ENCODE data around the gene RELL1.

Gene RELL1

DNA sequence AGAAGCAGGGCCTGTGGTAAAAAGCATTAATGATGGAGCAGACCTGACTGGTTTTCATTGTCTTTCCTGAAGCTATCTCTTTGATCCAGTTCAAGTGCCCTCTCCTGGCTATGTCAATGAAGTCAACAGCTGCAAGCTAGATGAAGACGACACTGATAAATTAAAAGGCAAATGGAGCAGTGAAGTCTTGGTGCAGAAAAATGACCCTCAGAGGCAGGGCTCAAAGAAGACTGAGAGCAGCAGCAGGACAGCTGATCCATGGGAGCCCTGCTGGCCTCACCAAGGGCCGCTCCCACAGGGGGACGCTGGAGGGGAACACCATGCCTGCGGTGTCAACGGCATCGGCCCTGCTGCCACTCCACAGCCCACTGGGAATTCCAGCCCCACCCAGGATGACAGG, 96.2 kb downstream of the RELL1 start:
- H3K9me3 Mint-ChIP-seq = no peaks in the 10 kb centered on the region
- H3K27ac Mint-ChIP-seq = no peak overlapping the region
- no peaks in the 10 kb centered on the region for H3K4me1 Mint-ChIP-seq
- DNase-seq (ENCODE audit: low spot score in 2 of 2) = no peak
- no peak for ATAC-seq
- no peaks in the 10 kb centered on the region for H3K36me3 Mint-ChIP-seq
- no peak overlapping the region for H3K4me3 Mint-ChIP-seq

DNA sequence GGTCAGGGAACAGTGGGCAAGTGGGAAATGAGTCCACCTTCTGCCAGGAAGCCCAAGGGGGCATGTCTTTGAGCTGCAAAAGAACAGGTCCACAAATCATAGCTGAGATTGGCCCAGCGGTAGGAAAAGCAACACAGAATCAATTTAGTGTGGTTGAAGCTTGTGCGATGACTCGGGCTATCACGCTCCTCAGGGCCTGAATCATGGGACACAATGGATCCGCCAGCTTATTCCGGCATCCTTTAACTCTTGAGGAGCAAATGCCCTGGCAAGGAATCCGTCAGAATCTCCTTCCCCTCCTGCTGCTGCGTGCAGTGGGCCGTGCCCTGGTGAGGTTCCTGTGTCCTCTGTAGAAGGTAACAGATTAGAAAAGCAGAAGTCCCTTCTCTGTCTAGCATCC, 98.0 kb downstream of the RELL1 start:
- H3K27ac Mint-ChIP-seq = no peak overlapping the region
- H3K36me3 Mint-ChIP-seq = no peaks in the 10 kb centered on the region
- no peaks in the 10 kb centered on the region for H3K4me1 Mint-ChIP-seq
- no peak overlapping the region for H3K4me3 Mint-ChIP-seq
- ATAC-seq (no peak), DNase-seq (ENCODE audit: low spot score in 2 of 2) (no peak)
- no peaks in the 10 kb centered on the region for H3K9me3 Mint-ChIP-seq

DNA sequence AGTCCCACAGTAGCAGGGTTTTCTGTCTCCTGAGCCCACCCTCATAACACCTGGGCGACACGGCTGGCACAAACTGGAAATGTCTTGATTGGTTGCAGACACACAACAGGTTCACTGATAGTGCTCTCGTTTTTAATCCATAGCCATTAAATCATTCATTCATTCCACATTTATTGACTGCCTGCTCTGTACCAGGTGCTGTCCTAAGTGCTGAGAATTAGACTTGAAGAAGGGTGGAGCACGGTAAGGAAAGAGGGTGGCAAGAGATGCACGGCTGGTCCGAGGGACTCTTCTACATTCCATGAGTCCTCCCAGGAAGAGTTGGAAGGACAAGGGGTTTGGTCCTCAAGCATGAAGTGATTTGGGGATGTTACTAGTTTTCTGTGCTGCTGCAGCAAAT, 100.0 kb downstream of the RELL1 start:
- Mint-ChIP-seq H3K4me1 (no peaks in the 10 kb centered on the region), H3K4me3 (no peak overlapping the region), H3K36me3 (no peaks in the 10 kb centered on the region), H3K27ac (no peak overlapping the region), H3K9me3 (no peaks in the 10 kb centered on the region)
- DNase-seq (ENCODE audit: low spot score in 2 of 2) (no peak), ATAC-seq (no peak)

DNA sequence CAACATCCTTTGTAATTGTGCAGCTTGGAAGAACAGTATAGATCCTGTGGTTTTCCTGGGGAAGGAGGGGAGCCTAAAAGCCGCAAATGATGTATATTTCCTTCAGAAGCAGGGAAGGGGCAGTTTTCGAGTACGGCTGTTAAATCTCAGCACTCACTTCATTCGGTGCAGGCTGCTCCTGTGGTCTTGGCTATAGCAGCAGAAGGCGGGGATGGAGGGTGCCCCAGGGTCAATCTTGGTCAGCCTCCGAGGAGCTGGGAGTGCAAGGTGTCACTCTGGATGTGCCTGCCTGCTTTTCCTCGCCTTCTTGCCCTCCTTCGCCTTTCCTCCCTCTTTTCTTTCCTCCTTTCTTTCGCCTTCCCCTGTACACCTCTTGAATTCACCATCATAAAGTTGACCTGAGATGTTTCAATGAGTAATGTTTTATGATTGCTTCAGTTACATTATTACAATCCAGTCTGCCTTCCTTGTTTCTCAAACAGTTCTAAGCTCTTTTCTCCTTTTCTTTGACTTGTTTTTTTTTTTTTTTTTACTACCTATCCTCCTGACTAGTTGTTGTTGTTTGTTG, 101.6 kb downstream of the RELL1 start:
- Mint-ChIP-seq H3K9me3 (peaks cover 3% of the 10 kb centered on the region), H3K4me3 (no peak overlapping the region), H3K27ac (no peak overlapping the region), H3K4me1 (no peaks in the 10 kb centered on the region), H3K36me3 (no peaks in the 10 kb centered on the region)
- DNase-seq (ENCODE audit: low spot score in 2 of 2) (no peak), ATAC-seq (no peak)

DNA sequence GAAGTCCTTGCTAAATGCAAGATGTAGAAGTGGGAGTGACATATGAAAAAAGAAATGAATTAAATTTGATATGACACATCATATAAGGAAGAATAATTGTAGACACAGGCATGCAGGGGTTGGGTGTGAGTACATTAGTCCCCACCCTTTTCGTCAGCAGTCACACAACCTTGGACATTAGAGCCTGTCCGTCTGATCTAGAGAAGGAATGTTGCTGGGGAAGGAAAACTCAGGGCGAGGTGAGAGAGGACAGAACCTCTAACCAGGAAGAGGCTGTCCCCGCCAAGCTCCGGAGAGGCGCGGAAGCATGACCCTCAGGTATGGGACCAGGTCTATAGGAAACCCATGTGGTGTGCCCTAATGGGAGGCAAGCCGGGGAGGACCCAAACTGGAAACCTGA, 102.1 kb downstream of the RELL1 start:
- H3K27ac Mint-ChIP-seq = no peak overlapping the region

DNA sequence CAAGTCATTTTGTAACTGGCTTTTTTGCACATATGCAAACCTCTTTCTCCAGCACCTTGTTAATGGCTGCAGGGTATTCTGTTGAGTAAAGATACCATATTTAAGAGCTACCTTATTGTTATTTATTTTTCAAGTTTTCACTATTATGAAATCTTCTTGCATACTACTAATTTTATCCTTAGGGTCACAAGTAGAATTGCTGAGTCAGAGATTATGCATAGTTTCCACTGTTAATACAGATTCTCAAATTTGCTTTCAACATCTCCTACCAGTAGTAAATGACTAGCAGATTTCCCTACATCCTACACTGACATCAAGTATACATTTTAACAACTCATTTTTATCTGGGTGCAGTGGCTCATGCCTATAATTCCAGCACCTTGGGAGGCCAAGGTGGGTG, 112.6 kb downstream of the RELL1 start:
- DNase-seq (ENCODE audit: low spot score in 2 of 2) = no peak
- no peak for ATAC-seq

More for the DNA sequence above, 102.1 kb downstream of the RELL1 start:
- peaks cover 4% of the 10 kb centered on the region for H3K9me3 Mint-ChIP-seq
- DNase-seq (ENCODE audit: low spot score in 2 of 2) (no peak), ATAC-seq (no peak)
- no peak overlapping the region for H3K4me3 Mint-ChIP-seq
- no peaks in the 10 kb centered on the region for H3K36me3 Mint-ChIP-seq
- no peaks in the 10 kb centered on the region for H3K4me1 Mint-ChIP-seq

DNA sequence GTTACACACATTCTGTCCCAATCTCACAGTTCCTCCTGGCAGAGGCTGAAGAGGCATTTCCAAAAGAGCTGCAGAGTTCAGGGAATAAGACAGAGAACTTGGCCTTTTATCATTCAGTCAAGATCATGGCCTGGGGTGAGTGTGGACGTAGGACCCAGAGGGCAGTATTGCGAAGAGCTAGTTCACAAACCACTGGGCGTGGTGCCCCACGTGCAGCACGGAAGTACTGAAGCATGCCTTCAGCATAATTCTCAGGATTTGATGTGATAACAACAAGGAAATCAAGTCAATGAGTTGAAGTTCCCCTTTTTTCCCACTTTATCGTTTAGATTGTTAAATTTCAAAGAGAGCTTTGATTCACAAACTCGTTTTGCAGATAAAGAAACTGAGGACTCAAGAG, 117.7 kb downstream of the RELL1 start:
- H3K36me3 Mint-ChIP-seq = no peaks in the 10 kb centered on the region
- H3K4me1 Mint-ChIP-seq = no peaks in the 10 kb centered on the region
- DNase-seq (ENCODE audit: low spot score in 2 of 2) (no peak), ATAC-seq (no peak)
- no peak overlapping the region for H3K4me3 Mint-ChIP-seq
- no peak overlapping the region for H3K27ac Mint-ChIP-seq
- no peaks in the 10 kb centered on the region for H3K9me3 Mint-ChIP-seq

More for the DNA sequence above, 112.6 kb downstream of the RELL1 start:
- Mint-ChIP-seq H3K36me3 (no peaks in the 10 kb centered on the region), H3K4me3 (no peak overlapping the region), H3K9me3 (peaks cover 17% of the 10 kb centered on the region), H3K27ac (no peak overlapping the region), H3K4me1 (no peaks in the 10 kb centered on the region)

DNA sequence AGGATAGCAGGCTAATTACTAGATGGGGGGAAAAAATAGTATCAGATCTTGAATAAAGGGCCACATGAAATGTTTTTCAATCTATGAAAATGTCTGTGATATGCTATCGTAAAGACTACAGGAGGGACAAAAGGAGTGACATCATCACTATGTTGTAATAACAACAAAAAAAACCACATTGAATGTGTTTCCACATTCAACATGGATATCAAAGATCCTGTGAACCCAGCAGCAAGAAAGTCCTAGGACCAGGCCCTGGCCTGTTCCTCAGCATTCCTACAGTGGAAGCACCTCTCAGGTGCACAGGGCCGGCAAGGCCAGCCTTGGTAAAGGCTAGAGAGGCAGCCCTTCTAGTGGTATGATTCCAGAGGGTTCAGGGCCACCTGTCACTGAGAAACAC, 118.3 kb downstream of the RELL1 start:
- Mint-ChIP-seq H3K4me3 (no peak overlapping the region), H3K9me3 (no peaks in the 10 kb centered on the region), H3K36me3 (no peaks in the 10 kb centered on the region), H3K27ac (no peak overlapping the region), H3K4me1 (no peaks in the 10 kb centered on the region)
- DNase-seq (ENCODE audit: low spot score in 2 of 2) = no peak
- no peak for ATAC-seq

DNA sequence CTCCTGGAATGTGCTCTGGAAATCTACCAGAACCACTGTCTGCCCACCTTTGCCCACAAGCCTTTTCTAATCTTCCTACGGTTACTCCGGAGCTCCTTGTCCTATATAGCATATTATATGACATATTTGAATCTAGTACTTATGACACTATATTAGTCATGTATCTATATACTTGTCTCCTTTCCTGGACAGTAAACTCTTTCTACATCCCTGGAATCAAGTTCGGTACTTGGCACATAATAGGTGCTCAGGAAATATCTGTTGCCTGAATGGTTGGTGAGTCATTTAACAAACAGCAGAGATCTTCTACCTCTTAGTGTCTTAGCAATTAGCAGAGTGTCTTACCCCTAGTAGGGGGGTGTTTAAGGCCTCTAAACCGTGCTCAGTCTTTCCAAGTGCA, 123.6 kb downstream of the RELL1 start:
- no peak overlapping the region for H3K4me3 Mint-ChIP-seq
- no peak overlapping the region for H3K27ac Mint-ChIP-seq
- H3K9me3 Mint-ChIP-seq = no peaks in the 10 kb centered on the region
- ATAC-seq (no peak), DNase-seq (ENCODE audit: low spot score in 2 of 2) (no peak)
- H3K36me3 Mint-ChIP-seq = no peaks in the 10 kb centered on the region
- no peaks in the 10 kb centered on the region for H3K4me1 Mint-ChIP-seq

DNA sequence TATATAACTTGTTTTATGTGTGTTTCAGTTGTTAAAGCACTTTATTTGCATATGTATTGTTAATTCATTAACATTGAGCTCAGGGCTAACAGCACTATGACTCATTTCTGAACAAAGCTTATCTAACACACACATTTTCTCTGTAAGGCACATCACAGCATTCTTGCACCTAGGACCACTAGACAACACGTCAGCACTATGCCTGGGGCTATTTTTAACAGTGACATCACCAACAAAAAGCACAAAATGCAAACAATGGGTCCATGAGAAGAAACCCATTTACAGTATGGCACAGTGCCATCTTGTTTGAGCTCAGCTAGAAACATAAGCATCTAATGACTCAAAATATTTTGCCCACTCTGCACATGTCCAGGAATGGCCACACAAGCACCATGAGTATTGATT, 124.4 kb downstream of the RELL1 start:
- Mint-ChIP-seq H3K4me3 (no peak overlapping the region), H3K36me3 (no peaks in the 10 kb centered on the region), H3K4me1 (no peaks in the 10 kb centered on the region), H3K9me3 (no peaks in the 10 kb centered on the region), H3K27ac (no peak overlapping the region)
- peak; percentile 32 for ATAC-seq
- no peak for DNase-seq (ENCODE audit: low spot score in 2 of 2)

DNA sequence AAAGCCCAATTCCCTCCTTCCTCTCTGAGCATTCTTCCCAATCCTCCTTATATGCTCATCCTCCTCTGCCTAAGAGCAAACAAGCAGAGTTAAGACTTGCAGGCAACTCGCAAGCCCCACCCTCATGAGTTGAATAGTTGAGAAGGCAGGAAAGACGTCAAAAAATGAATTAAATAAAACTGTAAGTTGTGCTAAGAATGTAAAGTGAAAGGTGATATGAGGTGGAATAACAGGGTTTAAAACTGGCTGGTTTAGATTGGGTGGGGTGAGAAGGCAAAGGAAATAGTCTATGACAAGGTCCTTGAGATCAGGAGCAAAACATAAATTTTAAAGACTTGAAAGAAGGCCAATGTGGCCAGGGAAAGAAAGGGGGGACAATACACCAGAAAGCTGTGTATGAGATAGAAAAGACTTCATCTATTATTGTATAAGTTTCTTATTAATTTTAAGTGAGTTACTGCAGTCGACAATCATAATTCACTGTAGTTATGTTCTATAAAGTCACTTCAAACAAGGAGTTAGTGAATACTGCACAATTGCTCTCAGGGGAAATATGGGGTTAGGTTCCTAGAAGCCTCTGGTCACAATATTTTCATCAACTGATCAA, 124.9 kb downstream of the RELL1 start:
- ATAC-seq = no peak
- Mint-ChIP-seq H3K9me3 (no peaks in the 10 kb centered on the region), H3K36me3 (no peaks in the 10 kb centered on the region), H3K4me3 (no peak overlapping the region), H3K4me1 (no peaks in the 10 kb centered on the region), H3K27ac (no peak overlapping the region)
- DNase-seq (ENCODE audit: low spot score in 2 of 2) = no peak
